ENCODE results near the gene CXorf58. TPM values are rescaled to one million over a fixed set of nuclear protein-coding genes. Genes with fewer than 3 reads are reported as not detected.

The CXorf58 gene
- total and polyA plus RNA-seq, 2 of the 13 experiments (the other 11 are each of a cell fraction or from before 2014, with no cell fraction given), result not detected

DNA sequence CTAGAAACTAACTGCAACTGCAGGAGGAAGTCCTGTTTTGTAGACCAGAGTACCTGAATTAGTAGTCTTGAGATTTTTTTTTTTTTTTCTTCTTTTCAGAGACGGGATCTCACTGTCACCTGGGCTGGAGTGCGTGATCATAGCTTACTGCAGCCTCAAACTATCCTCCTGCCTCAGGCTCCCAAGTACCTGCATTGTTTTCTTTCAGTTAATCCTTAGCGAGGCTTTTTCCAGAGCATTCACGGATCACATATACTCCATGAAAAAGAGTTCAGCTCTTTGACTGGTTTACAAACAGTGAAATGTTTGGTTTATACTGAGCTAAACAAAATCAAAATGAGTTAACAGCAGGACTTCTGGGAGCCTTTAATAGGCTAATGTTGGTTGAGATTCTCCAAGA lies 73.4 kb downstream of the CXorf58 start:
- Histone ChIP-seq H3K4me2 (ENCODE audit: low read depth, low read length) (no peak overlapping the region), H3K9ac (ENCODE audit: insufficient read depth, low read depth, low read length) (no peak overlapping the region), H2AFZ (ENCODE audit: low read length) (no peak overlapping the region), H4K20me1 (ENCODE audit: insufficient read depth, low read length) (no peaks in the 10 kb centered on the region), H3K27me3 (ENCODE audit: control insufficient read depth in 1 of 2, insufficient read depth in 2 of 2, low read length in 2 of 2) (no peaks in the 10 kb centered on the region), H3K27ac (ENCODE audit: extremely low read length, insufficient read depth, low read length) (no peak overlapping the region), H3K4me3 (replicated peaks in 1 of 3; ENCODE audit: insufficient read depth in 1 of 3, low read depth in 2 of 3, low read length in 3 of 3) (no peak overlapping the region), H3K79me2 (ENCODE audit: insufficient read depth, low read length) (no peaks in the 10 kb centered on the region), H3K9me3 (ENCODE audit: low read length) (no peaks in the 10 kb centered on the region), H3K4me1 (ENCODE audit: insufficient read depth, low read length) (no peaks in the 10 kb centered on the region), H3K36me3 (replicated peaks in 1 of 2; ENCODE audit: control insufficient read depth in 1 of 2, insufficient read depth in 2 of 2, low read length in 2 of 2) (0 out of 5 replicates have a peak, but pooled peaks cover 0 to 3% of the 10 kb centered on the region in 2 experiments)
- ChIA-PET CTCF (ENCODE audit: low intra/inter-chr PET ratio, low total read pairs) (no interaction called here), POLR2A (no interaction called here)
- in situ Hi-C loops (cut with HindIII; ENCODE audit: extremely low pct_ligation_motif_present, low pct_unique_long_range_greater_than_20kb), result no loop called here
- FAIRE-seq, result no peak
- whole genome bisulfite sequencing (ENCODE audit: low lambda C conversion rate), result 97% methylated on average over 4 of the region's 4 CpGs
- ATAC-seq, result no peak
- no TSS peak for BruUV-seq (replicated peaks)
- intact Hi-C loops (cut with micrococcal nuclease; ENCODE audit: unreplicated experiment), result no loop called here
- no peak for TF ChIP-seq ZNF256 (CRISPR knock-in tag; conservative IDR thresholded peaks at IDR 0.05)
- TF ChIP-seq, protein P1, sequence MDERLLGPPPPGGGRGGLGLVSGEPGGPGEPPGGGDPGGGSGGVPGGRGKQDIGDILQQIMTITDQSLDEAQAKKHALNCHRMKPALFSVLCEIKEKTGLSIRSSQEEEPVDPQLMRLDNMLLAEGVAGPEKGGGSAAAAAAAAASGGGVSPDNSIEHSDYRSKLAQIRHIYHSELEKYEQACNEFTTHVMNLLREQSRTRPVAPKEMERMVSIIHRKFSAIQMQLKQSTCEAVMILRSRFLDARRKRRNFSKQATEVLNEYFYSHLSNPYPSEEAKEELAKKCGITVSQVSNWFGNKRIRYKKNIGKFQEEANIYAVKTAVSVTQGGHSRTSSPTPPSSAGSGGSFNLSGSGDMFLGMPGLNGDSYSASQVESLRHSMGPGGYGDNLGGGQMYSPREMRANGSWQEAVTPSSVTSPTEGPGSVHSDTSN (CRISPR knock-in tag; IDR thresholded peaks at IDR 0.05), result no peak
- no peak for TF ChIP-seq NKX3-1 (CRISPR knock-in tag; IDR thresholded peaks at IDR 0.05)
- TF ChIP-seq, protein P2, sequence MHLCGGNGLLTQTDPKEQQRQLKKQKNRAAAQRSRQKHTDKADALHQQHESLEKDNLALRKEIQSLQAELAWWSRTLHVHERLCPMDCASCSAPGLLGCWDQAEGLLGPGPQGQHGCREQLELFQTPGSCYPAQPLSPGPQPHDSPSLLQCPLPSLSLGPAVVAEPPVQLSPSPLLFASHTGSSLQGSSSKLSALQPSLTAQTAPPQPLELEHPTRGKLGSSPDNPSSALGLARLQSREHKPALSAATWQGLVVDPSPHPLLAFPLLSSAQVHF (CRISPR knock-in tag; IDR thresholded peaks at IDR 0.05), result no peak
- TF ChIP-seq NFE2 (CRISPR knock-in tag; IDR thresholded peaks at IDR 0.05), result no peak
- TF ChIP-seq NFYC (CRISPR knock-in tag; IDR thresholded peaks at IDR 0.05), result no peak
- TF ChIP-seq ZNF549 (CRISPR knock-in tag; IDR thresholded peaks at IDR 0.05), result no peak
- TF ChIP-seq ZNF674 (CRISPR knock-in tag; IDR thresholded peaks at IDR 0.05; ENCODE audit: low read depth), result no peak
- TF ChIP-seq, protein P3, sequence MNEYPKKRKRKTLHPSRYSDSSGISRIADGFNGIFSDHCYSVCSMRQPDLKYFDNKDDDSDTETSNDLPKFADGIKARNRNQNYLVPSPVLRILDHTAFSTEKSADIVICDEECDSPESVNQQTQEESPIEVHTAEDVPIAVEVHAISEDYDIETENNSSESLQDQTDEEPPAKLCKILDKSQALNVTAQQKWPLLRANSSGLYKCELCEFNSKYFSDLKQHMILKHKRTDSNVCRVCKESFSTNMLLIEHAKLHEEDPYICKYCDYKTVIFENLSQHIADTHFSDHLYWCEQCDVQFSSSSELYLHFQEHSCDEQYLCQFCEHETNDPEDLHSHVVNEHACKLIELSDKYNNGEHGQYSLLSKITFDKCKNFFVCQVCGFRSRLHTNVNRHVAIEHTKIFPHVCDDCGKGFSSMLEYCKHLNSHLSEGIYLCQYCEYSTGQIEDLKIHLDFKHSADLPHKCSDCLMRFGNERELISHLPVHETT (CRISPR knock-in tag; conservative IDR thresholded peaks at IDR 0.05), result no peak
- no peak for TF ChIP-seq IRX3 (CRISPR knock-in tag; IDR thresholded peaks at IDR 0.05; ENCODE audit: borderline replicate concordance, low read depth)
- TF ChIP-seq RBM39 (IDR thresholded peaks at IDR 0.05; ENCODE audit: low read depth, low read length, poor library complexity, severe bottlenecking), result no peak
- TF ChIP-seq RXRA (CRISPR knock-in tag; IDR thresholded peaks at IDR 0.05), result no peak
- TF ChIP-seq CBFB (CRISPR knock-in tag; IDR thresholded peaks at IDR 0.05), result no peak
- DNase-seq (ENCODE audit: low spot score), result no peak
